ENCODE results near the gene ITPR1. TPM values are rescaled to one million over a fixed set of nuclear protein-coding genes. Genes with fewer than 3 reads are reported as not detected.

Gene ITPR1
- total RNA-seq, 4 donors from 2014 or later: 58.8 to 67.2 (median 63.1) TPM

DNA sequence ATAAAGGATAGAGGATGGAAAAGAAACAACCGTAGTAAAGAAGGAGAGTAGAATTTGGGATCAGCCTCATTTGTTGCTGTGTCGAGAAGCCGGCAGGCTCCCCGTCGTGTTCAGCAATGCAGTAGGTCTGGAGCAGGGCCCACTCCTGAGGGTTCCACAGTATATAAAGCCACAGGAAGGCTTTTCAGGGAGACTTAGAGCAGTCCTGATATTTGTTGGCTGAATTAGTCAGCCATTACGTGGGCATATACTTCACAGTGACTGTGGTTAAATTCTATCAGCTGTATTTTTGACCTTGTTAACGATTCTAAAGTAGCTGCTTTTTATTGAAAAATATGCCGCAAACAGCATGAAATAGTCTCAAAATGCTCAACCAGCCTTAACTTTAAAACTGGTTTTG, 149.5 kb downstream of the ITPR1 start:
- TF ChIP-seq, protein P1, sequence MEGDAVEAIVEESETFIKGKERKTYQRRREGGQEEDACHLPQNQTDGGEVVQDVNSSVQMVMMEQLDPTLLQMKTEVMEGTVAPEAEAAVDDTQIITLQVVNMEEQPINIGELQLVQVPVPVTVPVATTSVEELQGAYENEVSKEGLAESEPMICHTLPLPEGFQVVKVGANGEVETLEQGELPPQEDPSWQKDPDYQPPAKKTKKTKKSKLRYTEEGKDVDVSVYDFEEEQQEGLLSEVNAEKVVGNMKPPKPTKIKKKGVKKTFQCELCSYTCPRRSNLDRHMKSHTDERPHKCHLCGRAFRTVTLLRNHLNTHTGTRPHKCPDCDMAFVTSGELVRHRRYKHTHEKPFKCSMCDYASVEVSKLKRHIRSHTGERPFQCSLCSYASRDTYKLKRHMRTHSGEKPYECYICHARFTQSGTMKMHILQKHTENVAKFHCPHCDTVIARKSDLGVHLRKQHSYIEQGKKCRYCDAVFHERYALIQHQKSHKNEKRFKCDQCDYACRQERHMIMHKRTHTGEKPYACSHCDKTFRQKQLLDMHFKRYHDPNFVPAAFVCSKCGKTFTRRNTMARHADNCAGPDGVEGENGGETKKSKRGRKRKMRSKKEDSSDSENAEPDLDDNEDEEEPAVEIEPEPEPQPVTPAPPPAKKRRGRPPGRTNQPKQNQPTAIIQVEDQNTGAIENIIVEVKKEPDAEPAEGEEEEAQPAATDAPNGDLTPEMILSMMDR (IDR thresholded peaks at IDR 0.05; ENCODE audit: low read depth): no peak

DNA sequence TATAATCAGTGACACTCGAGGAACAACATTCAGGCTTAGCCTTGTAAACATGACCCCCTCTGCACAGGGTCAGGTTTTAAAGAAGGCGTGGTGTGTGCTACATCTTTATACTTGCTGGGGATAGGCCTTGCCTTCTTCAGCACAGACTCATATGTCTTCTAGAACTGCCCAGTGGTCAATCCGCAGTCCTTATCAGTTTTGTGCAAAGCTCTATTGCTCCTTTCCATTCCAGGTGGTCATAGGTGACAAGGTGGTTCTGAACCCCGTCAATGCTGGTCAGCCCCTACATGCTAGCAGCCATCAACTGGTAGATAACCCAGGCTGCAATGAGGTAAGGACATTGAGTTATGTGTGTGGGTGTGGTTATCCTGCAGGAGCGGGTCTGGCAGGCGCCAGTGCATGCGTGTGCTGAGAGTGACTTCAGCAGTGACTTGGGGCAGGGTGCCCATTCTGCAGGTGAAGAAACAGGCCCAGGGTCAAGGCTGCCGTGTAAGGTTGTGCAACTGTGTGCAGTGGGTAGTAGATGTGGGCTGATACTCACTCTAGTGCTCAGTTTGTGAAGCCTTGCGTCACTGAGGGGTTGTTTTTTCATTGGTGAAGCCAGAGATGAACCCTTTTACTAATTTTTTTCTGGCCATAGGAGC, 150.9 kb downstream of the ITPR1 start:
- TF ChIP-seq, protein P1 (IDR thresholded peaks at IDR 0.05; ENCODE audit: low read depth): no peak

DNA sequence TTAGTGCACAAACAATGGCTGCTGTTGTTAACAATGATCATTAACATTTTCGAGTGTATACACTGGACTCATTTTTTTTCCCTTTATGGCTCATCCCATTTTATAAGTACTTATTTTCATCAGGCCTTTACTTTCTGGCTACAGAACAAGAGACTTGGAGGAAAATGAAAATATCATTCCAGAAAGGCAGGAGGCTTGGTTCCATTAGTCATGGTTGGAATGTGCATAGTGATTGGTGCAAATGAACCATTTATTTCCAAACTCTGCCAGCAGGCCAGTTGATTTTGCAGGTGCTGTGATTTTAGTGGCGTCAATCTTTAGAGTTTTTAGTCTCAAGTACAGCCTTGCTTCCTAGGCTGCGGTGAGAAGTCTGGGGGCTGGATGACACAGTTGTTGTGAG, 151.8 kb downstream of the ITPR1 start:
- TF ChIP-seq, protein P1 (IDR thresholded peaks at IDR 0.05; ENCODE audit: low read depth): no peak

DNA sequence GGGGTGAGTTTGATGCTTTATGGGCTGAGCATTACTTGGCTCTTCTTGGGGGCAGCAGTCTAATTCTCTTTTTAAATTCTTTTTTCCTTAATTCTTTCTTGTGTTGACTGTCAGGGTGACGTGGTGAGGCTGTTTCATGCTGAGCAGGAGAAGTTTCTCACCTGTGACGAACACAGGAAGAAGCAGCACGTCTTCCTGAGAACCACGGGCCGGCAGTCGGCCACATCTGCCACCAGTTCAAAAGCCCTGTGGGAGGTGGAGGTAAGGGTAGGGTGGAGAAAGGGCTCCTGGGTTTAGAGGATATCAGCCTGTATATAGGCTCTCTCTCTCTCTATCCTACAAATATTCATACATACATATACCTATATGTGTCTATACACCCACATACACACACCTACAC, 152.3 kb downstream of the ITPR1 start:
- TF ChIP-seq, protein P1 (IDR thresholded peaks at IDR 0.05; ENCODE audit: low read depth): no peak

DNA sequence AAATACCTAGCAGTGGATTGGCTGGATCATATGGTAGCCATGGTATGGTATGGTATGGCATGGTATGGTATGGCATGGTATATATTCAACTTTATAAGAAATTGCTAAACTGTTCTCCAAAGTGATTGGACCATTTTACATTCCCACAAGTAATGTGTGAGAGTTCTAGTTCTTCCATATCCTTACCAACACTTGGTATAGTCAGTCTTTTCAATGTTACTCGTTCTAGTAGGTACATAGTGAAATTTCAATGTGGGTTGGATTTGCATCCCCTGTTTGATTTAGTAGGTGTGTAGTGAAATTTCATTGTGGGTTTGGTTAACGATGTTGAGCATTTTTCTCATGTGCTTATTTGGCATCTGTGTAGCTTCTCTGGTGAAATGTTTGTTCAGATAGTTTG, 154.3 kb downstream of the ITPR1 start:
- TF ChIP-seq, protein P1 (IDR thresholded peaks at IDR 0.05; ENCODE audit: low read depth): no peak

DNA sequence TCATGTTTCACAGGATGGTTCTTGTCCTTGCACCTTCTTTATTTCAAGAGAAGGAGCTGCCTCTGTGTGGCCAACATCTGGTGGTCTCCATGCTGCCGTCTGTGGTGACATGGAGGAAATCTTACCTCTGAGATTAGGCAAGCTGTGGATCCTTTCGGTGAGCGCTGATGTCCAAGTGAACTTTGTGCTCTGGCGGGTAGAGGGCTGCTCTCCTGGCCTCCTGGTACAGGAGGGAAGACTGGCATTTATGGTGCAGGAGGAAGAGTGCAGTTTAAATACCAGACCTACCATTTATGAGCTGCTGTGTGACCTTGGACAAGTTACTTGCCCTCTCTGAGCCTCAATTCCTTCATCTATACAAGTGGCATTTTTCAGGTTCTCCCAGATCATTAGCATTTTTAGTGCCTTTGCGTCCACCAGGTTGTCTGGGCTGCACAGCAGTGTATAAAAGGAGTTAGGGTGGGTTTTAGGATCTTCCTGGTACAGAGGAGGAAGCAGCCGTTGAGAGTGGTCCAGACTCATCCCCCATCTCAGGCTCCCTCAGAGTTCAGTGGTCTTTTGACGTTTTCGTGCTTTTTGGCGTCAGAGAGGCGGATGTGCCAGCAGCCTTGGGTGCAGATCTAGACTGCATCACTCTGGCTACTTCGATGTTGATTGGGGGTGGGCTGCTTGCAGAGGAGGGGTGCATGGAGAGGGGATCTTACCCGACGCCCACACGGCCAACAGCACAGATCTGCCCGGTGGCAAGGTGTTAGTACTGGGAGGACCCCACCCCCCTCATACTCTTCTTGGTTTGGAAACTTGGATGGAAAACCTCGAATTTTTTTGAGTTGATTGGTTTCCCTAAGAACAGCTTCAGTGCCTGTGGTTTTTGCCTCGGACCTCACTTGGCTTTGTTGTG, 162.2 kb downstream of the ITPR1 start:
- TF ChIP-seq, protein P1 (IDR thresholded peaks at IDR 0.05; ENCODE audit: low read depth): no peak

DNA sequence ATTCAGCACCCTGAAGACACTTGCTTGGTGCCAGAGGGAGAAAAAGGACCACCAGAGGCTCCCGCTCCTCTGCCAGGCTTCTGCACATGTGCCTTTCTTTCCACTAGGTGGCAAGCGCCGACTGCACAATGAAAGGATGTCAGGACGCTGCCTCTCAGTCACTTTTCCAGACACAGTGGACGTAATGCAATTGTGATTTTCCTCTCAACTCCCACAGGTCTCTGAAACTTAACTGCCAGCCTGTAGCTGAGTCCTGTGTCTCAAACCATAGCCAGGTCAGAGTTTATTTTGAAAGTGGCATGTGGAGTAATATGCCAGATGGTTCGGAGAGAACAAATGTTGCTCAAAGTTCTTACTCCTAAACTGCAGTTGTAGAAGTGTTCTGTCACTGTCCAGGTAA, 162.9 kb downstream of the ITPR1 start:
- TF ChIP-seq, protein P1 (IDR thresholded peaks at IDR 0.05; ENCODE audit: low read depth): no peak

Measured in subcutaneous adipose tissue (tissue), 4 donors.